Stimulated activated CD8-positive, alpha-beta memory T cell treated with anti-CD3 and anti-CD28 coated beads, Interleukin-4, amount 100 ng/mL, for 1 hour (primary cell): Measurements from ENCODE around the gene IRF6.

ENCODE experiments used
- DNase-seq, 2 donors: peaks; one replicate each; pipeline ENCODE4 v3.0.0-alpha.2; 2020; ENCODE audit warnings: low read depth in 2 of 2, low spot score in 1 of 2

The IRF6 gene

GRCh38 chr1:209761011-209761635, 44.8 kb downstream of the IRF6 start:
- DNase-seq = no peak

DNA sequence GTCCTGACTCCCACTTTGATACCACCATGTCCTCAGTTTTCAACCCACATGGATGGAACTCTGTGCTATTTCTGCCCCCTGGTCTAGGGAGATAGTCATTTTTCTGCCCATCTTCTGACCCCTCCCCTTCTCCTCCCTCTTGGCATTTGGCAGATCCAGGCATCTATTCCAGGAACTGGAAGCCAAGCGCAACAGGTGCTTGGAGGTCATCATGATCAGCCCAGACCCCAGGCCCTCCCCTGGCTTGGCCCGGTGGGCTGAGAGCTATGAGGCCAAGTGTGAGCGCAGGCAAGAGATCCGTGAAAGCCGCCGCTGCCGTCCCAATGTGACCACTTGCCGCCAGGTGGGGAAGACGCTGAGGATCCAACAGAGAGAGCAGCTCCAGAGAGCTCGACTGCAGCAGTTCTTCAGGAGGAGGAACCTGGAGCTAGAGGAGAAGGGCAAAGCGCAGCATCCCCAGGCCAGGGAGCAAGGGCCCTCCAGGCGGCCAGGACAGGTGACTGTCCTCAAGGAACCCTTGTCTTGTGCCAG, 46.0 kb downstream of the IRF6 start:
- no peak for DNase-seq

GRCh38 chr1:209758400-209758799, 47.5 kb downstream of the IRF6 start:
- no peak for DNase-seq

GRCh38 chr1:209756615-209757445, 49.1 kb downstream of the IRF6 start:
- no peak for DNase-seq

DNA sequence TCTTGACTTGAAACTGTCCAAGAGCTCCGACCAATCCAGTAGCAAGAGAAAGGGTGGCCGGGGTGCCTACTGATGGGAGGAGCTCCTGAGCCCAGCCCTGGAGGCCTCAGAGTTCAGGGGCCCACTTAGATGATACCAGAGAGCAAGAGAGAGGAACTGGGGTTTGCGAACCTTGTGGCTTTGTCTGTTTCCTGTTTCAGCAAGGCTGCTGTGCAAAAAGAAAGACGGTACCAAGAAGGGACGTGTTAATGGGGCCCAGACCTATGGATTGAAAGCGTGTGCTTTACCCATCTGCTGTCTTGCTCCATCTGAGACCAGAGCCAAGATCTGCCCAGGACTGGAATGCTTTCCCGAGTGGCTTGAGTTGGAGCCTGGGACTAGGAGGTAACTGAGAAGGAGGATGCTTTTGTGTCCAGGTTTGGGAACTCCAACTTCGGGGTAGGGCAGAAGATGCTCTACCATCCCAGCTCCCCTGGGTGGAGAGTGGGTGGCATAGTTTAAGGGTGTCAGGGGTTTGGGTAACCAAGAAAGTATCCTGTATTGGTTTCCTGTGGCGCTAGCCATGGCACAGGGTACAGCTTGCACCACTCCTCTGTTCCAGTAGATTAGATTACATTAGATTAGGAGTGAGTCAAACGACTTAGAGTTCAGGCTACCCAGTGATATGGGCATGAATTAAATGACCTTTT, 49.9 kb downstream of the IRF6 start, which contains the start of gene TRAF3IP3:
Gene TRAF3IP3 (plus strand): TSS at position 128 of the 689 bp plus-strand sequence. CDS start 3,987 bp downstream, outside the sequence.
- DNase-seq = peak; percentile 36 to 52

DNA sequence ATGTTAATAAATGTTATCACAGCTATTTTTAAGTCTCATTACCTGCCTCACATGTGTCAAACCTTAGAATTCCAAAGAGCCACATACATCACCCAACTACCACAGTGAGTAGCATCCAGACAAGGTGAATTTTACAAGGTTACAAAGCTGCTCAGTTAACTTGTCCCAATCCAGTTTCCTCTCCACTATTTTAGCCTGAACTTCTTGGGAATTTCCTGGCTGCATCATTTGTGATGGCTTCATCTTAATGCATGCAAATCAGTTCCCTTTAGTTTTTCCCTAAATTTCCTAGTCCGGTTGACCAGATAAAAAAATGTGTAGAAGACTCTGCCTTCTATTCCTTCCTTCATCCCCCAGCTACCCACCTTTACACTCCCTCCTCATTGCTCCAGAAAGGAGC, 50.7 kb downstream of the IRF6 start:
- no peak for DNase-seq

- DNase-seq = no peak
Measured at GRCh38 chr1:209752890-209753289, 53.1 kb downstream of the IRF6 start.

DNA sequence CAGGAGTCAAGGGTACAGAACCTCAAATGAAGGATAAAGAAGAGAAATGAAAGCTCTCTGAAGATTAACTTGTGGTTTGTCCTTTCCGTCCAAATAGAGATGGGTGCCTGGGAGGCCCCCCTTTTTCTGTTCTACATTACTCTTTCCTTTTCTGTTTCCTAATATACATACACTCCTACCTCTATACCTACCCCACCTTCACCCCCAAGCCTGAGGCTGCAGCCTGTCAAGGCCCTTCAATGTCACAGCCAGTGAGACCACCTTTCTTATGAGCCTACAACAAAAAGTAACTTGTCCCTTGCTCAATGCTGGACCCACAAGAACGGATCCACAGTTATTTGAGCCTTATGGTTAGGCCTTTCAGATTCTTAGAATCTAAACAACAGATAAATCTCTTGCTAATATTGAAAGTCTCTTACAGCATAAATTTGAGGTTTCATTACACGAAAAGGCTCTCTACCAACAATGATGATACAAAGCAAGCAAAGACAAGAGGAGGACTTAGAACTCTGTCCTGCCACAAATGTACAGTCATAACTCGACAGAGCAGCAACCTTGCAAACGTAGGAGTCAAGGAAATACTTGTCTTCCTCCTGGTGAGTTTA, 54.2 kb downstream of the IRF6 start:
- no peak for DNase-seq

DNA sequence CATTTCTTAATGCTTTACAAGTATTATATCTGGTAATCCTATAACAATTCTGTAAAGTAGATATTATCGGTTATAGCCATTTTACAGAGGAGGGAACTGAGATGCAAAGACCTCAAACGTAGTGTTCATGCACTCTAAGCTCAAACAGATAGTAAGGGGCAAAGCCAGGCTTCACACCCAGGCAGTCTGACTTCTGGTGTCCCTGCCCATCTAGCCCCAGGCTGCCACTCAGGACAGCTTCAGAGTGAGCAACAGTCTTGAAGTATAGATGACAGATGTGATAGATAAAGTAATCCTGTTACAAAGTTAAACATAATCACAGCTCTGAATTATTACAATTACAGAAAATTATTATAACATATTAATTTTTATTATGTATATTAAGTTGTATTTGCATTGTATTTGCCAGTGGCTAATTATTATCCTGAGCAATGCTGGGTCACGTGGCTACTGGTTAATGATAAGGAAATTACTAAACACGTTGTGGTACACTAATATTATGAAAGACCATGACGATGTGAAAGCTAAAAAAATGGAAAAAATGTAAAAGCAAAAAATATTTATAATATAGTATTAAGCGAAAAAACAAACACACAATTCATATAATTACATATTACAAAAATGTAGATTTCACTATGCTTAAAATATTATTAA, 56.1 kb downstream of the IRF6 start:
- DNase-seq = no peak

GRCh38 chr1:209749205-209749604, 56.7 kb downstream of the IRF6 start:
- DNase-seq = no peak

DNA sequence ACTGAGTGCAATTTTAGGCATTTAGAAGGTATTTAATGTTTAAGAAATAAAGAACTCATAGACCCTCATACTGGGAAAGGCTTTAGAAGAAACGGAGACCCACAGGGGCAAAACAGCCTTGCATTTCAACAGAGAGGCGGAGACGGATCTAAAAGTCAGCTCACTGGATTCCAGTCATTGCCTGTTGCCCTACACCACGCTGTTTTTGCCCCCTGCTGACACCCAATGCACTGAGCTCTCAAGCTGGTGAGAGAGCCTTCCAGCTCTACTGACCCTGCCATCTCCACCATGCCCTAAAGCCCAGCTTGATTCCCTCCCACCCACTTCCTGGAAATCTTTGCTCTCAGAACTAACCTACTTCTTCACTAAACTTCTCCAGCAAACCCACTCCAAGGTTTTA, 57.3 kb downstream of the IRF6 start:
- no peak for DNase-seq

GRCh38 chr1:209747580-209748262, 58.2 kb downstream of the IRF6 start:
- DNase-seq = peak; percentile 46 to 65

DNA sequence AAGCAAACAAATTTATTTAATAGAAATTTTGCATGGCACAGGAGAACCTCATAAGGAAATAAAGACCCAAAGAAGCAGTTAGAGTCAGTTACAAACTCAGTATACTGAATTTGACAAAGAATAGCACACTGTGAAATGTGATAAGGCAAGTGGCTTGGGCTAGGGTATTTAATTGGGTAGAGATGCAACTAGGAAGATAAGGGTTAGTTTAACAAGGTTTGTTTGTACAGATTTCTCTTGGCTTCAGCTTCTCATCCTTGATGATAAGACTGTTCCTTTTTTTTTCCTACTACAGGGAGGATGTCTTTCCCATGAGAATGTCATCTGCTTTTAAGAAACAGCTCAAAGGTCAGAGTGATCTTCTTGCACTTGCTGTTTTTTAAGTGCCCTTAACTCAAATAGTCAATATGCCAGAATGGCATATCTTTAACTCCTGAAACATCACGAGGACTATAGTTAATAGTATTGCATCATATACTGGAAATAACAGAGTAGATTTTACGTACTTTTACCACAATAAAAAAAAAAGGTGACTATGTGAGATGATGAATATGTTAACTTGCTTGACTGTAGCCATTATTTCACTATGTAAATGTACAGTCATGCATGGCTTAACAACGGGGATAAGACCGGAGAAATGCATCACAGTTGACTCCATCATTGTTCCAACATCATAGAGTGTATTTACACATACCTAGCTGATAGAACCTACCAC, 59.3 kb downstream of the IRF6 start:
- no peak for DNase-seq

GRCh38 chr1:209743145-209743482, 62.8 kb downstream of the IRF6 start:
- DNase-seq = no peak

DNA sequence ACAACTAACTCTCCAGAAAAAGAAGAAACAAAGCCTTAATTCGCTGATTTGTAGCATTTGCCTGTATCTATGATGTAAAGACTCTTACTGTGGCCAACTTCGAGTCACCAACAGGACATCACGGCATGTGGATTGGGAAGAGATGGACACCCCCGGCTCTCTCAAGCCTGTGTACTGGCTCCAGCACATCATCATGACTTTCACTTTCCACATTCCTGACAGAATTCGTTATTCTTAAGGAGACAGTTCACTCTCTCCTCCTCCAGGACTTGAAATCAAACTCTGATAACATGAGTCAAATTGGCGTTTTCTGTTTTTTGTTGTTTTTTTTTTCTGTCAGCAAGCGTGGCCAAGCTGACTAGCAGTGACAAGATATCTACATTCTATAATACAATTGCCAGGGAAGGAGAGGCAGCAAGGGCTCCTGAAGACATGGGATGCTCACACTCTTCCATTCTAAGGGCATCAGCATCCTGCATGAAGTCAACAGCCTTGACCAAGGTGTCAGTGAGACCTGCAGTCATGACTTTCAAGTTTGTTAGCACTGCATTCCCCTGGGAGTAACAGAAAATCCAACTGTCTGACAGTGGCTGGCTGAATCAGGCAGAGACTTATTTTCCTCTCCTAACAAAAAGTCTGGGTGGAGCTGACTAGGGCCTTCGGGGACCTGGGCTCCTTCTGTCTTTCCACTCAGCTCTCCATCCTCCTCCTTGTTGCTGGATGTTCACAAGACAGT, 63.4 kb downstream of the IRF6 start:
- DNase-seq = no peak

GRCh38 chr1:209741889-209742288, 64.1 kb downstream of the IRF6 start:
- DNase-seq = no peak

DNA sequence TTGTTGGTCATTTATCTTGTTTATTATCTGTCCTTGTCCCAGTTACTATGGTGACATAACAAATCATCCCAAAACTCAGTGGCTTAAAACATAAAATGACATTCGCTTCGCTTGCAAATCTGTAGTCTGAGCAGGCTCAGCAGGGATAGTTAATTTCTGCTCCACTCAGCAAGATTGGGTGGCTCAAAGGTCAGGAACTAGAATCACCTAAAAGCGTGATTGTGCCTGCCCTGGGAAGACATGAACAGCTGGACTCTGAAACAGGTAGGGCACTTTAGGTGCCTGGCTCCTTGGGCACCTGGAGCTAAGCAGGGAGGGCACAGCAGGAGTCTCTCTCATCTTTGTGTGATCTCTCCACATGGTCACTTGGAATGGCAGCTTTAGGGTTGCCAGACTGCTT, 64.7 kb downstream of the IRF6 start:
- DNase-seq = no peak

DNA sequence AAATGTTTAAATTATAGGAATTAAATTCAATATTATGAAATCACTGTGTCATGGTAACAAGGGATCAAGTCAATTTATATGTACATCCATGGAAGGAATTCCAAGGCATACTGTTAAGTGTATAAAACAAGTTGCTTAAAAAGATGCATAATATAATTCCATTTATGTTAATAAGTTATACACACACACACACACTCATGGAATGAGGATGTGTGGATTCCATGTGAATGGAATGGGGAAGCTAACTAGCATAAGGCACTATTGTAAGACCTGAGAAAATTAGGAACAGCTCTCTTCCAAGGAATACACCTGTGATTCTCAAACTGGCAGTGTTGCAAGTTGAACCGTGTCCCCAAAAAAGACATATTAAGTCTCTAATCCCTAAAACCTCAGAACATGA, 67.7 kb downstream of the IRF6 start:
- no peak for DNase-seq

GRCh38 chr1:209737118-209737505, 68.8 kb downstream of the IRF6 start:
- no peak for DNase-seq
